ENCODE results near the gene SORCS2.

SORCS2 gene

DNA sequence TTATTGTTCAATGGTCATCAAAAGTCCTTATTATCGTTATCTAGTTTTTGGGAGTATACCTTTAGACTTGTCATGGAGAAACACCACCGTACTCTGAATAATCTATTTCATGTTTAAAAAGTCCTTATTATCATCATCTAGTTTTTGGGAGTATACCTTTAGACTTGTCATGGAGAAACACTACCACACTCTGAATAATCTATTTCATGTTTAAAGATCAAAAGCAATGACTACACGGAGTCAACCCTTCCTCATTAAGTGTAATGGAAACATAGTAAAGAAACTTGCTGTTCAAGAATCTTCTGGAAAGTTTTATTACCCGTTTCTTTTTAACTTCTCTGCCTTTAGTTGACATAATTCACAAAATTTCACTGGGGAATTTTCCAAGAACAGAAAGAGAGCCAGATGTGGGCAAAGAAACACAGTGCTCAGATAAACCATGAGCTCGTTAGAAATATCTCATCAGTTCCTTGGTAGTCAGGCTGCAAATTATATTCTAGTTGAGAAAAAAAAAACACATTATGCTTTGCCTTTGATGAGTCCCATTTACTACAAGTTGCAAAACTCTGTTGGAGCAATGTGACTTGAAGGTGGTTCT is 588.5 kb downstream of the SORCS2 start:
- no peak for DNase-seq (ENCODE audit: low read depth)

DNA sequence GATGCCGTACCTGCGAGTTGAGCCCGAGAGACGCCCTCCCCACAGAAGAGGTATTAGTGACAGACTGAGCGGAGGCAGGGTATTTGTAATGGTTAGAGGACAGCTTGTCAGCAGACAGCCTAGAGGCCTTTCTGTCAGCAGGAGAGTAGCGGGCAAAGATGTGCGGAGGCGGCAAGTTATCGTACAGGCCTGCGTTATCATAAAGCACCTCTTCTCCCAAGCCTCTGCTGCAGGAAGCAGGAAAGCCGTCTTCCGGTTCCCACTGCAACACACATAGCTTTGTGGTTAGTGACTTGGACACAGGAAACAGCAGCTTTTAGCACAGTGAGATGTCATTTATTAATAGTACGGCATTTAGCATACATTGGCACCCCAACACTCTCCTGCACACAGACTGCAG is 589.0 kb downstream of the SORCS2 start:
- no peak for DNase-seq (ENCODE audit: low read depth)

DNA sequence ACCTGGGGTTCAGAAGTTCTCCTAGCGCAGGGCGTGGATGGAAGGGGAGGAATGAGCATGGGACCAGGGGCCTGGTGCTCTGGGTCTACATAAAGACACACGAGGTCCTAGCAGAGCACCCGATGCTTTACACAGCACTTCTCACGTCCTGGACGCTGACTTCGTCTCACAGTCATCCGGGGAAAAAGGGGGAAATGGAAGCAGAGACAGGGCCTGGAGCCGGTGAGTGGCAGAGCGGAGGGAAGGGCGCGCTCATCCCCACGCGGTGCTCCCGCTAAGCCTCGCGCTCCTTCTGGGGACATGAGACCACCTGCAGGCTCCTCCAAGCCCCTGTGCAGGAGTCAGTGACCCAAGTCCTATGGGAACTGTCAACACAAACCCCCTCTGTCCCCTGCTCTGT is 589.7 kb downstream of the SORCS2 start:
- no peak for DNase-seq (ENCODE audit: low read depth)

DNA sequence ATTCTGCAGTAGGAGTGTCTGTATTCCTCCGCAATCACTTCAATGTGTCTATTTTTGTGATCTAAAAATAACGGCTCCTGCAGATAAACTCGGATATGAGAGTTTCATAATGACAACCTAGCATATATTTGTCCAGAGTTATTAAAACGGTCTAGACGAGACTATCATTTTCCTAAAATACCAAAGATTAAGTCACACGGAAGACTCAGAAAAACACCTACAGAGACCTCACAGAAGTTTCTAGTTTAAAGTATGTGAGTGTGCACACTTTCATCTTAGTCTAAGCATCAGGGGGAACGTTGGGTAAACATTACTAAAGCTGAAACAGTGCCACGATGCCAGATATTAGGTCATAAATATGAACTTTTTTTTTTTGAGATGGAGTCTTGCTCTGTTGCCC is 590.4 kb downstream of the SORCS2 start:
- DNase-seq (ENCODE audit: low read depth) = no peak

DNA sequence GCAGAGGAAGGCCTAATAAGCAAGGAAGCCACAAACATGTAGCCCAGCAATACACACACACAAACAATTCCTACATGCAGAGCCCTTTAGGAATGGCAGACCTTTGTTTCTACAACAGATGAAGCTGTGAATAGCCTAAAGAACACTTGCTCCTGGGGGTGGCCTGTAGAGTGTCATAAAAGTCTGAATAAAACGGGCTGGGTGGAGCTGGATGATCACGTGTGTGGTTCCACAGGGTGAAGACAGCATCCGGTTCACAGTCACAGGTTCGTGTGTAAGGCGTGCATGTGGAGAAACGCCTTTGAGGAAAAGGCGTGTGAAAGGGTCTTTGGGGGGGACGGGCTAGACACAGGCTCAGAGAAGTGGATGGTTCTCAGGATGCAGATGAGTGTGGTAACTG is 591.2 kb downstream of the SORCS2 start:
- no peak for DNase-seq (ENCODE audit: low read depth)

DNA sequence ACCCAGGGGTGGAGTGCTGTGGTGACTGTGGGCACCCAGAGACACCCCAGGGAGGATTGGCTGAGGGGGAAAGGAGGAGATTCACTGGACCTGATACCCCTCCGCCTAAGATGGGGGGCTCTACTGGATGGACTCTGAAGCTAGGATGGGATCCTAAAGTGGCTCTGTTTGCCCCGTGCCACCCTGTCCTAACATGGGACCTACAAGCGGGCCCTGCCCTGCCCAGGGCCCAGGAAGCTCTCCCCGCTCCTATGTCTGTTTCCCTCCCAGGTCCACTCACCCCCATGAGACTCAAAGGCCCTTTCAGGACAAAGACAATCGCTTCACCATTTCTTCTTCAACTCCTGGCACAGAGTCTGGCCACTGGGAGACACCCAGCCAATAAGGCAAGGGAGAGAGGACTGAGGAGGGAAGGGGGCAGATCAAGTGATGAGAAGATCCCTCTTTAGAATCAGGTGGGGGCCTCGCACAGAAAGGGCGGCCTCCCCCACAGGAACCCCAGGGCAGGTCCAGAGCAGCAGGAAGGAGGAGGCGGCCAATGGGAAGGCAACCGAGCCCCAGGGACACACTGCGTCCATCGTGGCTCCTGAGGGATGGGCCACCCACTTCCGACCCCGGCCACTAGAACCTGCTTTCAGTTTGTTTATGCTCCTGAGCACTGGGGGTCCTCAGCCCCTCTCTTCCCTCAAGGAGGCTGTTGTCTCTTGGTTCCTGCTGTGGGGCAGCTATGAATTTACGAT is 592.0 kb downstream of the SORCS2 start:
- DNase-seq (ENCODE audit: low read depth) = no peak

DNA sequence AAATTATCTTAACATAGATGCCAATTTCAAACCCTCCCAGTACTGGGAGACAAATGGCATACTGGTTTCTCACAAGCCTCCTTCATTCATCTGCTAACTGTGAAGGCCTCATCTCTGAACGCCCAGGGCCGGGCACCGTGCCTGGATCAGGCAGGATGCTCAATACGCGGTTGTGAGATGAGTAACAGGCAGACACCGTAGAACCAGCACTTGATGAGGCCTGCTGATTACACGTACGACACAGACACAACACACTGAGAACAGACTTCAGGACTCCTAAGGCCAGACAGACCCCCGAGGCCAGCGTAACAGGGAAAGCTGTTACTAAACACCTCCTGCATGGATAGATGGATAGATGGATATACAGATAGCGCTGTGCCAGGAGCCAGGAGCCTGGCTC is 592.7 kb downstream of the SORCS2 start:
- no peak for DNase-seq (ENCODE audit: low read depth)

DNA sequence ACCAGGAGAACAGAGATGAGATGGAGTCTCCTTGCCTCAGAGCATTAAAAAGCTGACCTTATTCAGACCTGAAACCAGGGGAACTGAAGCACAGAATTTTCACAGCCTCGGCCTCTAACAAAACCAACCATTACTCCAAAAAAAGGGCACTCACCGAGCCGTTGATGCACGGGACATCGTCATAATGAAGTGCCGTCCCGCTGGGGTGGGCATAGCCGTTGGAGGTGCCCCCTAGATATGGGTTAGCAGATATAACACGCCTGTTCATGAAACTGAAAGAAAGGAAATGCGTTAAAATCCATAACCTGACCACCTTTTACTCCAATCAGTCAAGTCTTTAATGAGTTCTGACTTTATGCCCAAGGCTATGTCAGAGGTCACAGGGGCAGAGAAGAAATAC is 593.7 kb downstream of the SORCS2 start:
- DNase-seq (ENCODE audit: low read depth) = no peak

DNA sequence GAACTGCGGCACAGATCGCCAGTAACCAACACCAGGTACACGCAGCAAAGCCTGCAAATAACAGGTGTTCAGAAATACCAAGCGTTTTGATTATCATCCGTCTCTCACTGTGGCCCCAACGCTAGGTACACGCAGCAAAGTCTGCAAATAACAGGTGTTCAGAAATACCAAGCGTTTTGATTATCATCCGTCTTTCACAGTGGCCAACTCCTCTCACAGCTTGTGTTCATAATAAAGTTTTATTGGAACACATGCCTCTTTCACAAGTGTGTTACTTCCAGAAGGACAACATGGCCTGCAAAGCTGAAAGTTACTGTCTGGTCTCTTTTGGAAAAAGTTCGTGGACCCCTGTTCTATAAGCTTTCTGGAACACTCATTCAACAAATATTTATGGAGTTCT is 594.2 kb downstream of the SORCS2 start:
- DNase-seq (ENCODE audit: low read depth) = no peak

DNA sequence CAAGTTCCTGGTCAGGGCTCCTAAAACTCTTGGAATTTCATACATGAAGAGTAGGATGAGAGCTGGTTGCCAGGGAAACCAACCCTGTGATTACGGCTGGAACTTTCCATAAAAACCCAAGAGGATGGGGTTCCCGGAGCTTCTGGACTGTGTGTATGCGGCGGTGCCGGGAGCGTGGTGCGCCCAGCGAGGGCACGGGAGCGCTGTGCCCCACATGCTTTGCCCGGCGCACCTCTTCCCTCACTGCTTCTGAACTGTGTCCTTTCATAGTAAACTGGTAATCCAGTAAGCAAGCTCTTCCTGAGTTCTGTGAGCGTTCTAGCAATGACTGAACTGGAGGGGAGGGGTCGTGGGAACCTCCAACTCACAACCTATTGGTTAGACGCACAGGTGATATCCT is 594.7 kb downstream of the SORCS2 start:
- DNase-seq (ENCODE audit: low read depth) = no peak

DNA sequence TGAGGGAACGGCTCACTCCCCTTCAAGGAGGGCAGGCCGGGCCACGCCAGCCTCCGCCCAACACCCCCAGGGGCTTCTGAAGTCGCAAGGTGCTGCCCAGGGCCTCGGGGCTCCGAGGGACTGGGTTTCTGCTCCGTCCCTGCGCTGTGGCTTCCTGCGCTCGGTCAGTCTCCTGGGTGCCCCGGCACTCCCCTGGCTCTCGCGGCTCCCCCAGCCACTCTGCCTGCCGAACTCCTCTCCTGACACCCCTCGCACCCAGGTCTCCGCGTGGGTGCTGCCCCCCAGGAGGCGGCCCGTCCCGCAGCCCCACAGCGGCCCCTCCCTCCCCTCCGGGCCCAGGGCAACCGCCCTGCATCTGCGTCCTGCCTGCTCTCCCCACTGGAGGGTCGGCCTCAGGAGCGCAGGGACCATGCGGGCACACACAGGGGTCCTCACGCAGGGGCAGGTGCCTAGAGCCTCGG is 595.4 kb downstream of the SORCS2 start:
- no peak for DNase-seq (ENCODE audit: low read depth)

DNA sequence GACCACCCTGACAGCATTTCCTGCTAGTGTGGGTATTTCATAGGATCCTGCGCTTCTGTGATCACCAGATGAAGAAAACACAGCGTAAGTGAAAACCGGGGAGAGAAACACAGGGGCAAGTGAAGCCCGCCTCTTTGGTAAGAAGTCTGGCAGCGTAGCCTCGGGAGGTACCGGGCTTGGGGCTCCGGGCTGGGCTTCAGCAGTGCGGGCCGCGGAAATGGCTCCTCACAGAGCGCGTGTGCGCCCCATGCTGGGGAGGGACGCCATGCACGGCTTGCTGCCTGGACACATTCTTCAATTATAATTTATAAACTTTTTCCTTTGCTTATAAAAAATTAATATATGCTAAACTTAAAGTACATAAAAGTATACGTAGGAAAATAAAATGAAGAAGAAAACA is 595.9 kb downstream of the SORCS2 start:
- DNase-seq (ENCODE audit: low read depth) = no peak

DNA sequence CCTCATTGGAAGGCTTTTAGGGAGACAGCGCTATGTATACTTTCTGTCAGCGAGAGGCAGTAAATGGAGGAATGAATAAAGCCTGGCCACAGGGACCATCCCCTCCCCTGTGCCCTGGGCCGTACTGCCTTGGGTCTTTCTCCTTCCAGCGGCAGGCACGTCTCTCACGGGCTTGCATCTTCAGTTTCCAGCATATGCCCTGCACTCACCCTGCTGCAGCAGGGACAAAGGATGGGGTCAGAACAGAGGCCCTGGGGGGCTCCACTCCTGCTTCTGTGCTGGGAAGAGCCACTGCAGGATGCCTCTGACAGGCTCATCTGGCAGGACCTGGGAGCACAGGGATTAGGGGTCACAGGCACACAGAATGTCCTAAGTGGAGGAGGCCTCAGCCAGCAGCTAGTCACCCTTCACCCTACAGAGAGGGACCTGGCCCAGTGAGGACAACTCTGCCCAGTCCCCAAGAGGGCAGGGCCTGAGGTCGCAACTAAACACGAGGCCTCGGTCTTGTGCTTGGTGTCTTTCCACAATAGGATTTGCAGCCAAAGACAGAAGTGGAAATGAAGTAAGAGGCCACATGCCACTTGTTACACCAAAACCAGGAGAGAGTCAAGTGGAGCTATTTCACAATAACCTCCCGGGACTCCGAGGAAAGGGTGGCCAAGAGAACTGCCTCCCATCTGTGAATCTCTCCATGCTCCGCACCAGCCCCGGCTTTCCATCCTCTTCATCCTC is 596.5 kb downstream of the SORCS2 start:
- DNase-seq (ENCODE audit: low read depth) = no peak

DNA sequence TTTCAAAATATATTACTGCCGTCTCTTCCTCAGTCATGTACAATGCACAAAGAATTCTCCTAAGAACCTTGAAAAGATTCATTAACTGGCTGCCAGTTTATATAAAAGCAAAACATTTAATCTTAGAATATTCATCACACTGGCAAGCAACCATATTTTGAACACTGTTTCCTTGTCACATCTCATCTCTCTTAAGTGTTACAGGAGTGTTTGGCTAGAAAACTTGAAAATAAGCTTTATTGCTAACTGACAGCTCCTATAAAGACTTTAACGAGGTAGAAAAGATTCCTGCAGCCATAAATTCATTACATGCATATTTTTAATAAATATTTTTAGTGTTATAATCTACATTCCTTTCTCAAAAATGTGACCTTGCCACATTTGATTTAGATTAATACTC is 597.7 kb downstream of the SORCS2 start:
- DNase-seq (ENCODE audit: low read depth) = no peak

DNA sequence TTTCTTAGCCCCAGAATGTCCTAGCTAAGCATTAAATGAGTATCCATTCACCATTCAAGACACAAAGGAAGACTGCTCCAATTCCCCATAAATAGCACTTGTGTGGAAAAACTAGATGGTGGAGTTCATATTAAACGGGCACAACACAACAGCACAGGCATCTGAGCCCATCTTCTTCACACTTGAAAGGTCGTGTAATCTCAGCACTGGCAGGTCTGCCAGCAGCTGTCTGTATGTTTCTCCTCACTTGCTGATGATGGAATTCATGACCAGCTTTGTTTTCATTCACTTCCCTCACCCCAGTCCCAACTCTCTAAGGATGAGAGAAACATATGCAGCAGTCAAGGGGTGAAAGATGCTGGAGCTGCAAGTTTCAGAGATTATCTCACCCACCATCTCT is 598.7 kb downstream of the SORCS2 start:
- DNase-seq (ENCODE audit: low read depth) = no peak
